CD4-positive, CD25-positive, alpha-beta regulatory T cell (primary cell): ENCODE data around the gene PLEKHA5. TPM values are rescaled to one million over a fixed set of nuclear protein-coding genes. Genes with fewer than 3 reads are reported as not detected.
A peak's percentile ranks its signal among the peaks of the same experiment; 100 is the strongest.
"Not testable (repeated sequence)": the region's sequence is repeated elsewhere in the genome, so short reads cannot be mapped to it uniquely, and the experiment has no call there.

ENCODE experiments used
- ATAC-seq, 2 donors: fragments of 150-1000 bp; cut with Tn5 transposase; one replicate each; pipeline ENCODE4 v1.10.0; 2021; ENCODE audit warnings: low read depth in 2 of 2, moderate number of reproducible peaks in 2 of 2, moderate library complexity in 1 of 2
- DNase-seq, 3 donors: peaks; one replicate each; pipeline versions ENCODE4 v3.0.0 to v3.0.0-alpha.2; 2012 to 2022; ENCODE audit warnings: mixed read lengths in 1 of 3
- H3K27ac ChIP-seq: one replicate; pipeline ENCODE4 v1.7.0; 2013; ENCODE audit warnings: mild to moderate bottlenecking, low read length; ENCODE audit not compliant: insufficient read depth, poor library complexity, severe bottlenecking
- H3K27me3 ChIP-seq: one replicate; pipeline ENCODE4 v1.7.0; 2013; ENCODE audit warnings: low read length; ENCODE audit not compliant: control insufficient read depth, insufficient read depth
- H3K36me3 ChIP-seq: one replicate; pipeline ENCODE4 v1.7.0; 2013; ENCODE audit warnings: mild to moderate bottlenecking, low read length, moderate library complexity; ENCODE audit not compliant: control insufficient read depth, insufficient read depth
- H3K4me1 ChIP-seq: 2 replicates; pipeline ENCODE4 v1.7.0; 2013; ENCODE audit warnings: mild to moderate bottlenecking, low read length; ENCODE audit not compliant: insufficient read depth, control insufficient read depth, poor library complexity, severe bottlenecking
- H3K4me3 ChIP-seq: one replicate; pipeline ENCODE4 v1.7.0; 2013; ENCODE audit warnings: low read depth, mild to moderate bottlenecking, low read length, moderate library complexity
- H3K9me3 ChIP-seq, 2 experiments: 1 replicate in 1 of 2; 2 replicates in 1 of 2; pipeline ENCODE4 v1.7.0; 2013; ENCODE audit warnings: low read length in 2 of 2, mild to moderate bottlenecking in 1 of 2, moderate library complexity in 1 of 2; ENCODE audit not compliant: control insufficient read depth in 2 of 2
- H3K27ac Mint-ChIP-seq, 3 donors: one replicate each; pipeline ENCODE4 v1.8.0; 2020 to 2022; ENCODE audit warnings: mild to moderate bottlenecking in 3 of 3, mixed read lengths in 3 of 3, moderate library complexity in 2 of 3
- H3K27me3 Mint-ChIP-seq: one replicate; pipeline ENCODE4 v1.8.0; 2022; ENCODE audit warnings: mild to moderate bottlenecking, mixed read lengths
- H3K36me3 Mint-ChIP-seq: one replicate; pipeline ENCODE4 v1.8.0; 2020; ENCODE audit warnings: mixed read lengths
- H3K4me1 Mint-ChIP-seq, 4 donors: one replicate each; pipeline ENCODE4 v1.8.0; 2020 to 2022; ENCODE audit warnings: mixed read lengths in 4 of 4, mild to moderate bottlenecking in 1 of 4
- H3K4me3 Mint-ChIP-seq, 4 donors: one replicate each; pipeline ENCODE4 v1.8.0; 2020 to 2022; ENCODE audit warnings: mild to moderate bottlenecking in 4 of 4, mixed read lengths in 4 of 4, moderate library complexity in 3 of 4
- H3K9me3 Mint-ChIP-seq, 7 donors: one replicate each; pipeline ENCODE4 v1.8.0; 2020 to 2022; ENCODE audit warnings: mixed read lengths in 7 of 7, mild to moderate bottlenecking in 3 of 7, moderate library complexity in 2 of 7
- polyA plus RNA-seq, 4 donors: library from polyadenylated mRNA; unstranded; fragments of 300-500 nt; fragmentation: Illumina TruSeq; gene quantifications; one replicate each; pipeline ENCODE4 v1.2.3, GENCODE V29; 2021
- total RNA-seq: library from RNA; stranded (reverse); gene quantifications from one replicate; pipeline ENCODE4 v1.2.3, GENCODE V29; 2022

PLEKHA5 gene
- total and polyA plus RNA-seq, 5 donors from 2014 or later, result 1.2 to 14.7 (median 2.9) TPM

- Mint-ChIP-seq H3K27me3 (peaks cover 14% of the 10 kb centered on the region), H3K9me3 (peaks cover 0 to 12% (median 4%) of the 10 kb centered on the region in 7 donors)
- not testable (repeated sequence) for H3K4me1 ChIP-seq, H3K9me3 ChIP-seq, ATAC-seq, H3K27me3 ChIP-seq, H3K27ac Mint-ChIP-seq, DNase-seq, H3K4me1 Mint-ChIP-seq, H3K36me3 Mint-ChIP-seq, H3K36me3 ChIP-seq, H3K4me3 ChIP-seq, H3K4me3 Mint-ChIP-seq, H3K27ac ChIP-seq
Measured at GRCh38 chr12:19092482-19092881, 37.1 kb upstream of the PLEKHA5 start.

DNA sequence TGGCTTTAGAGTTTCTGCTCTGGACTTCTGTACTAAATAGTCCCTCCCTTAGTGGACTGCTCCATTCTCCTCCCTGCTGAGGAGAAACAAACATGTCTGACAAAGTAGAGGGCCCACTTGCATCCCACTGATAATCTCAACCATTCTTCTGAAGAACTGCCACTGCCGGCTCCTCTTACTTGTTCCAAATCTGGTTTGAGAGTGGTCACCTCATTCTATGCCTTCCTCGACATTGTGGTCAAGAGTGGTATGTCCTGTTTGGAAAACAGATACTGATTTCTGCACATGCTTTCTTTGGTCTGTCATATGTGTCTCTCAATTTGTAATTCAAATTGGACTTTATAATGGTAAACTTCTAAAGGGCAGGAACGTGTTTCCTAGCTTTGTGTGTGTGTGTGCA lies 36.3 kb upstream of the PLEKHA5 start:
- no peak overlapping the region for H3K27ac Mint-ChIP-seq
- no peak overlapping the region for H3K4me3 ChIP-seq
- no peaks in the 10 kb centered on the region for H3K27me3 ChIP-seq
- peaks cover 0 to 12% (median 4%) of the 10 kb centered on the region in 7 donors for H3K9me3 Mint-ChIP-seq
- H3K27ac ChIP-seq, result no peak overlapping the region
- no peak overlapping the region for H3K4me3 Mint-ChIP-seq
- H3K36me3 Mint-ChIP-seq, result no peaks in the 10 kb centered on the region
- H3K4me1 Mint-ChIP-seq, result no peaks in the 10 kb centered on the region
- no peaks in the 10 kb centered on the region for H3K36me3 ChIP-seq
- ATAC-seq (no peak), DNase-seq (no peak)
- no peaks in the 10 kb centered on the region for H3K9me3 ChIP-seq
- peaks cover 14% of the 10 kb centered on the region for H3K27me3 Mint-ChIP-seq
- H3K4me1 ChIP-seq, result no peaks in the 10 kb centered on the region

- Mint-ChIP-seq H3K36me3 (no peaks in the 10 kb centered on the region), H3K27ac (no peak overlapping the region), H3K4me3 (no peak overlapping the region), H3K4me1 (no peaks in the 10 kb centered on the region), H3K27me3 (peaks cover 14% of the 10 kb centered on the region), H3K9me3 (peaks cover 0 to 6% (median 2%) of the 10 kb centered on the region in 7 donors)
- no peak overlapping the region for H3K4me3 ChIP-seq
- no peak for ATAC-seq
- no peak overlapping the region for H3K27ac ChIP-seq
- H3K36me3 ChIP-seq, result no peaks in the 10 kb centered on the region
- DNase-seq, result no peak
- no peaks in the 10 kb centered on the region for H3K27me3 ChIP-seq
- H3K9me3 ChIP-seq, result no peaks in the 10 kb centered on the region
- H3K4me1 ChIP-seq, result no peaks in the 10 kb centered on the region
Measured at GRCh38 chr12:19095331-19095730, 34.2 kb upstream of the PLEKHA5 start.

DNA sequence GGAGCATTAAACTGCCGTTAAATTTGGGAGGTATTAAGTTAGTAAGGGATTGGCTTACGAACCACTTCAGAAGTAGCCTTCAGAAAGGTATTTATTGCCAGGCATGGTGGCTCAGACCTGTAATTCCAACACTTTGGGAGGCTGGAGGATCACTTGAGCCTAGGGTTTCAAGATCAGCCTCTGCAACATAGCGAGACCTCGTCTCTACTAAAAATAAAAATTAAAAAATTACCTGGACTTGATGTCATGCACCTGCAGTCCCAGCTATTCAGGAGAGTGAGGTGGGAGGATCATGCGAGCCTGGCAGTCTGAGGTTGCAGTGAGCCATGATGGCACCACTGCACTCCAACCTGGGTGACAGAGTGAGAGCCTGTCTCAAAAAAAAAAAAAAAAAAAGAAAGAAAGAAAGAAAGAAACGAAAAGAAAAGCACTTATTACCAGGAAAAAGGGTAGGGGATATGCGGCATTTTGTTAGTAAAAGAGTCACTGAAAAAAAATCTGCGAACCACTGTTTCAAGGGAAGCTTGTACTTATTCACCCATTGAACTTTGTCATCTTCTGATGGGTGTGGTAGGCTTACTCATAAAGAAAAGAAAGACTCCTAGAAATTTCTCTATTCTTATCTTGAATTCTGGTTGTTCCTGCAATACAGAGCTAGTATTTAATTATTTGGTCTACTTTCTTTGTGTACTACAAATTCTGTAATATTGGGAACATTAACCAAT lies 33.6 kb upstream of the PLEKHA5 start:
- H3K27ac Mint-ChIP-seq, result no peak overlapping the region

GRCh38 chr12:19105463-19105862 lies 24.1 kb upstream of the PLEKHA5 start:
- H3K9me3 Mint-ChIP-seq, result peaks cover 0 to 3% (median 0%) of the 10 kb centered on the region in 7 donors
- Histone ChIP-seq H3K4me3 (no peak overlapping the region), H3K27ac (no peak overlapping the region), H3K4me1 (no peaks in the 10 kb centered on the region), H3K27me3 (no peaks in the 10 kb centered on the region), H3K9me3 (no peaks in the 10 kb centered on the region), H3K36me3 (no peaks in the 10 kb centered on the region)
- no peaks in the 10 kb centered on the region for H3K36me3 Mint-ChIP-seq
- no peak overlapping the region for H3K4me3 Mint-ChIP-seq
- H3K27me3 Mint-ChIP-seq, result peaks cover 5% of the 10 kb centered on the region
- ATAC-seq (no peak), DNase-seq (no peak)
- H3K4me1 Mint-ChIP-seq, result no peaks in the 10 kb centered on the region
- no peak overlapping the region for H3K27ac Mint-ChIP-seq

More for the DNA sequence above, 33.6 kb upstream of the PLEKHA5 start:
- Histone ChIP-seq H3K4me1 (no peaks in the 10 kb centered on the region), H3K9me3 (no peaks in the 10 kb centered on the region), H3K27ac (no peak overlapping the region), H3K36me3 (no peaks in the 10 kb centered on the region), H3K4me3 (no peak overlapping the region), H3K27me3 (no peaks in the 10 kb centered on the region)
- DNase-seq (no peak), ATAC-seq (no peak)
- Mint-ChIP-seq H3K36me3 (no peaks in the 10 kb centered on the region), H3K4me1 (no peaks in the 10 kb centered on the region), H3K9me3 (peaks cover 0 to 6% (median 2%) of the 10 kb centered on the region in 7 donors), H3K4me3 (no peak overlapping the region), H3K27me3 (peaks cover 14% of the 10 kb centered on the region)

- Mint-ChIP-seq H3K27me3 (peaks cover 5% of the 10 kb centered on the region), H3K9me3 (peaks cover 0 to 3% (median 0%) of the 10 kb centered on the region in 7 donors), H3K4me3 (no peak overlapping the region), H3K4me1 (no peaks in the 10 kb centered on the region), H3K36me3 (no peaks in the 10 kb centered on the region), H3K27ac (peak overlapping the region in 1 of 3 donors; percentile 9)
- Histone ChIP-seq H3K4me3 (no peak overlapping the region), H3K27me3 (no peaks in the 10 kb centered on the region), H3K27ac (no peak overlapping the region), H3K9me3 (no peaks in the 10 kb centered on the region), H3K4me1 (no peaks in the 10 kb centered on the region), H3K36me3 (no peaks in the 10 kb centered on the region)
- no peak for ATAC-seq
- no peak for DNase-seq
Measured at GRCh38 chr12:19107750-19108149, 21.8 kb upstream of the PLEKHA5 start.

- ATAC-seq (no peak), DNase-seq (no peak)
- Mint-ChIP-seq H3K36me3 (no peaks in the 10 kb centered on the region), H3K4me1 (no peaks in the 10 kb centered on the region), H3K4me3 (no peak overlapping the region), H3K27ac (no peak overlapping the region), H3K9me3 (peaks cover 0 to 2% (median 0%) of the 10 kb centered on the region in 7 donors), H3K27me3 (no peaks in the 10 kb centered on the region)
- Histone ChIP-seq H3K36me3 (no peaks in the 10 kb centered on the region), H3K9me3 (no peaks in the 10 kb centered on the region), H3K27me3 (no peaks in the 10 kb centered on the region), H3K4me3 (no peak overlapping the region), H3K27ac (no peak overlapping the region), H3K4me1 (no peaks in the 10 kb centered on the region)
Measured at GRCh38 chr12:19110221-19110940, 19.2 kb upstream of the PLEKHA5 start.
